Skeletal muscle cell (primary cell): ENCODE results near the gene ECHDC3.

Source experiments
- DNase-seq: peaks from one replicate; pipeline ENCODE4 v3.0.0-alpha.2; 2010; ENCODE audit warnings: low read depth
- H3K4me3 ChIP-seq: 2 replicates; pipeline ENCODE4 v1.5.1; 2011; ENCODE audit warnings: low read depth, mild to moderate bottlenecking, control low read depth, low read length, moderate library complexity

Gene ECHDC3

GRCh38 chr10:11743461-11744338, 1.5 kb downstream of the ECHDC3 start:
- DNase-seq, result no peak
- H3K4me3 ChIP-seq, result no peak overlapping the region

- no peak overlapping the region for H3K4me3 ChIP-seq
- DNase-seq, result no peak
These were observed 2.9 kb downstream of the ECHDC3 start for GRCh38 chr10:11745045-11745444.

DNA sequence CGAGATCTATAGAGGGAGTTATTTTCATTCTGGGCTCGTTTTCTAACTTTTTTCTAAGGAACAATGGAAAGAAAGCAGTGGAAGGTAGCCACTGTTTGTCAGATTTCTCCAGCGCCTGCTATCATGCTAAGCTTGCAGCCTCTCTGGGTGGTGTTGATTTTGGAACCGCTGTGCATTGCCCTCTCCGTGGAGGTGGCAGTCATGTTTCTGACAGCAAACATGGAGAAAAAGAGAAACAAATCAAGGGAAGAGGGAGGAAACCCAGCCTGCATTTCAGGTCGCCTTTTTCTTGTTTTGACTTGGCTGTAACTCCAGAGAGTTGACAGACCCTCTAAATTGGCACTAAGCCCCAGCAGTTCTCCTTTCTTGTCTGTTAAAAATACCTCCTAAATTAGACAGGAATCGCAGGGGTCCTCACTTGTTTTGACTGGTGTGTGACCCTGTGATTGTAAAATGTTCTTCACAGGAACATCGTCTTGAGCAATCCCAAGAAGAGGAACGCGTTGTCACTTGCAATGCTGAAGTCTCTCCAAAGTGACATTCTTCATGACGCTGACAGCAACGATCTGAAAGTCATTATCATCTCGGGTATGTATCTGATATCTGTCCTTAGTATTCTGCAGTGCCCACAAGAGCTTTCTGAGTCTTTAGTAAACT, 4.8 kb downstream of the ECHDC3 start:
- DNase-seq, result no peak
- H3K4me3 ChIP-seq, result no peak overlapping the region

DNA sequence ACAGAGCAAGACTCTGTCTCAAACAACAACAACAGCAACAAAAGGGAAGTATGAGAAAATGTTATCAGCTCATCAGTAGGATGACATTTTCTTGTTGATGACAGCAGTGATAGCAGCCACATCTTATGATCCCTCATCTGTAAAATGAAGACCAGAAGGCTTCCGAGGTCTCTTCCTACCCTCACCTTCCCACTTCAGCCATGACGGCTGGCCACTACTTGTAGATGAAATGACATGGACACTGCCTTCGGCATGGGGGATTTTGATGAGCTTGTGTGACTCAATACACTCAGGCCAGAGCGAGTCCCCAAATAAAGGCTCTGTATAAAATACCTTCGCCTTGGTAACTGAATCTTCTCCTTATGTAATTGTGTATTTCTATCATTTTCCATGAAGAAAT, 6.7 kb downstream of the ECHDC3 start:
- H3K4me3 ChIP-seq, result no peak overlapping the region
- no peak for DNase-seq

DNA sequence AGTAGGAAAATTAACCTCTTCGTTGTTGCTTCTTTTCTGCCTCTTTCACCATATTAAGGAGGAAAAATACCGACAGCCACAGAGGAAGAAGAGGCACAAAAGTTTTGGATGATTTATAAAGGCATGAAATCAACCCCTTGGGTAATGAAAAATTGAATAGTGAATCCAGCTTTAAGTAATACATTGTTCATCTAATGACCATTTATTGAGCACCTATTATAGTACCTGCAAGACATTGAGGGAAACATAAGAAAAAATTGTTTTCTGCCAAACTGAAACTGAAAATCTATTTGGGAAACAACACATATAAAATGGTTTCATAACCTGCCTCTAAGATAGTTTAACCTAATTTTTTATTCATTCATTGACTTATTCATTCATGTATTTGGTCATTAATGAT, 8.2 kb downstream of the ECHDC3 start:
- DNase-seq, result no peak
- no peak overlapping the region for H3K4me3 ChIP-seq

DNA sequence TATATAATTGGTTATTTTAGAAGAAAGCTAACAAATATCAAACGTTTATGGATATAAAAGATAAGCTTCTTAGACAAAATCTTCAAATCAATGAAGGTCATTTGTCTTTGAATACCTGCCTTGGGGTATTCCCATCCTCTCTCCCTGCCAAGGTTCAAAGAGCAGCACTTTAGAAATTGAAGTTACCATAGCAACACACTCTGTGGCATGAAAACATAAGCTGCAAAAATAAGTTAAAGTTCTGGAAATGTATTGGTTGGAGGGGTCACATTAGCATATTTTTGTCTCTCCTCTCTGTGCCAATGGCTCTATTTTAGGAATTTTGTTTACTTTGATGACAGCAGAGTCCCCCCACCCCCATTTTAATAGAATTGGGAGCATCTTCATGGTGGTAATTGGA, 12.0 kb downstream of the ECHDC3 start:
- H3K4me3 ChIP-seq, result no peak overlapping the region
- no peak for DNase-seq

DNA sequence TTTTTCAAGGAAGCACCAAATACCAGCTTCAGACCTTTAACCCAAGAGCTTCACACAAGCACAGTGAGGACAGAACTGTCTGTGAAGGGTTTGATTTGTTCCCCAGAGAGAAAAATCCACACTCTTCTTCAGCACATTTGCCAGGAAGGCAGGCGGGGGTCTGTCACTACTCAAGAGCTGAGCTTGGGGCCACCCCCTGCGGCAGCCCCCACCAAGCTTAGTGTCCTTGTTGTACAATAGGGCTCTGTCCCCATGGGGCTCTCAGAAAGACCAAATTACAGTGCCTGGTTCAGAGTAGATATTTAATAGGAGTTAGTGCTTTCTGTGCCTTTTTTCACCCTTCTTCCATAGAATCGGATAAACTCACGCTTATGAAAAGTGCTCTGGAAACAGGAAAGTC, 12.4 kb downstream of the ECHDC3 start:
- DNase-seq, result no peak
- H3K4me3 ChIP-seq, result no peak overlapping the region

DNA sequence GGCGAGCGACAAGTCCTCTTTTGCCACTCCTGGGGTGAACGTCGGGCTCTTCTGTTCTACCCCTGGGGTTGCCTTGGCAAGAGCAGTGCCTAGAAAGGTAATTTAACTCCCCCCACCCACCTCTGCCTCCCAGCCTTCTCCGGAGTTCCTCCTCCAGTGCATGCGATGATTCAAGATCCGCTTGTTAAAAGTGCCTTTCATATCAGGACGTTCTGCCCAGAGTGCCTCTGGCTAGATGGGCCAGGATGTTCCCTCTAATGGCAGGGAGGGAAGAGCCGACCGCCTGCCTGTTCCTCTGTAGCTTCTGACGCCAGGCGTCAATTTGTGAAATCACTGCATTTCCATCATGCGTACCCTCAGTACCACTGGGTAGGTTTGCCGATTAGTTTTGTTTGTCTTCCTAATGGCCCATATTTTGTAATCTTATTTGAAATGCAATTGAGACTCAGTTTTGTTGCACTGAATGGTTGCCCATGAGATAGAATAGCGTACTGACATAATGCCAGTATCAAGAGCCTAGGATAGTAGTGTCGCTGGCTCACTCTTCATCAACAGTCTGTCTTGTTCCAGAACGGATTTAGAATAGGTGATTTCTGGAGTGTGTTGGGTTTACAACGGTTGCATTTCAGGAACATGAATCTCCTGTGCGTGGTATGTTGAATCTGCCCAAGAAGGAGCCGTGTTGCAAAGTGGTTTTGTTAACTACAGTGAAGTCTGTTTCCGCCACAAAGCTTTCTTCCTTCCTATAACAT, 13.5 kb downstream of the ECHDC3 start:
- DNase-seq, result no peak
- no peak overlapping the region for H3K4me3 ChIP-seq

DNA sequence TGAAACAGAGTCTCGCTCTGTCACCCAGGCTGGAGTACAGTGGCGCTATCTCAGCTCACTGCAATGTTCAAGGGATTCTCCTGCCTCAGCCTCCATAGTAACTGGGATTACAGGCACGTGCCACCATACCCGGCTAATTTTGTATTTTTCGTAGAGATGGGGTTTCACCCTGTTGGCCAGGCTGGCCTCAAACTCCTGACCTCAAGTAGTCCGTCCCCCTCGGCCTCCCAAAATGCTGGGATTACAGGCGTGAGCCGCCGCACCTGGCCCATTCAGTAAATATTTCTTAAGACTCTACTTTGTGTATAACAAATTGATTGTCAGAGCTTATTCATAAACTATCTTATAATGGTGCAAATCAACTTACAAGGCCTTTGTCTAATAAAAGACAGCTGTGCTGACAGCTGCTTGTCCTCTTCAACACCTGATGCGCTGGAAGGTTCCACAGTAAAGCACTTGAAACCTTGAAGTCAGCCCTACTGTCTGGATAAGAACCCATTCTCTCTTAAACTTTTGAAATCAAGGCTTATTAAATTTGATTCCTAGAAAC, 14.7 kb downstream of the ECHDC3 start:
- no peak overlapping the region for H3K4me3 ChIP-seq
- no peak for DNase-seq

DNA sequence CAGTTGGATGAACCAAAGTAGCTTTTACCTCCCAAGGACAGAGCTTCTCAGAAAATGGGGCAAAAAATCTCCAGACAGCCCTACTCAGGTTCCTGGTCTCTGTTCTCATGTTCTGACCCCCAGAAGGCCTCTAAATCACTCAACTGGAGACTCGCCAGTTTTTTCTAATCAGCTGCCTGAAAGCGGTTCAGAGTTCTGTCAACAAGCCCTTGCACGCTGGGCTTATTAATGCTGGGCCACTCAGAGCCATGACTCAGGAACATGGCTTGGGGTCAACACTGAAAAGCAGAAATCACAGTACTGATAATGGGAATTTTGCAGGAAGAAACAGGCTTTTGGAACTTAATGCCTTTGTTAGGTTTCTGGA, 15.3 kb downstream of the ECHDC3 start:
- peak; percentile 96 for DNase-seq
- H3K4me3 ChIP-seq, result no peak overlapping the region

DNA sequence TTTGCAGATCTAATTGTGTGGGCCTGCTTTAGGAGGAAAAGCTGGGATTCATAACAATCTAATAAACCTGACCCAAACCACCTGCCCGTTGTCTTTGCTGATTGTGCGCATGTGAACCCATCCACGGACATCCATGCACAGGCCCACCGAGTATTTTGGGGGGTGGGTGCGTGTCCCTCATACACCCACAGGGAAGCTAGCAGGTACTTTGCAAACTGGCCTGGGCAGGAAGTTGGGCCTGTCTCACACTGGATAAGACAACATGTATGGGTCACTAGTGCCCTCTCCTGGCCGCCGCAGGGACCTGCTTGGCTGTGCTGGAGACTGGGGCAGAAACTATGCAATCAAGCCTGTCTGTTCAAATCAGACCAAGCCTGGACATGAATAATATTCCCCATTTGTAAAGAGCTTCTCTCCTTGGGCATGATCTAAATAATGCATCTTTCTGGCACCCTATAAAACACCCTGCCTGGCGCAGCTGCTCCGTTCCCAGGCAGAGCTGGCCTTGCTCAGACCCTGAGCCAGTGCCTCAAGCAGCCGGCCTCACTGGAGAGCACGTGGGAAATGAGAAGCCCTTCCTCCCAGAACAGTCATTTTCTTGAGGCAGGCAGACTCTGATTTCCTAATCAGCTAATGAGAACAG, 15.8 kb downstream of the ECHDC3 start:
- H3K4me3 ChIP-seq, result no peak overlapping the region
- DNase-seq, result peak; percentile 68

DNA sequence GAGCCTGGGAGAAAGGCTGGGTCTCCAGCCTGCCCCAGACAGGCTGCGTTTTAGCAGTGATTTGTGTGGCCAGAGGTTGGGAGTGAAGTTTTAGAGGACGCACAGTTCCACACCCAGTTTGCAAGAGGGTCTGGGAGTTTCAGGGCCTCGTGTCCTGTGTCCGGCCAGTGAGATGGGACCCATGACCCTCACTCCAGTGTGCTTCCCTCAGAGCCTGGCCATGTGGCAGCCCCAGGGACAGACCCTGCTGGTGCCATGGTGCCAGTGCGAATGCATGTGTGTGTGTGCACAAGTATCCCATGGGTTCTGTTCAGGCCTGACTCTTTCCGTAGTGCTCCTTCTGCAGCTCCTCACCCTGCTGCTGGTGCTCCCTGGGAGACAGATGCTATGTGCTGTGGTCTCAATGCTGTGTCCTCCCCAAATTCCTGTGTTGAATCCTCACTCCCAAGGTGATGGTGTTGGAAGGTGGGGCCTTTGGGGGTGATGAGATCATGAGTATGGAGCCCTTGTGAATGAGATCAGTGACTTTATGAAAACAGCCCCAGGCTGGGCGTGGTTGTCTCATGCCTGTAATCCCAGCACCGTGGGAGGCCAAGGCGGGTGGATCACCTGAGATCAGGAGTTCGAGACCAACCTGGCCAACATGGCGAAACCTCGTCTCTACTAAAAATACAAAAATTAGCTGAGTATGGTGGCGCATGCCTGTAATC, 16.5 kb downstream of the ECHDC3 start:
- no peak overlapping the region for H3K4me3 ChIP-seq
- no peak for DNase-seq

GRCh38 chr10:11759347-11759746, 17.2 kb downstream of the ECHDC3 start:
- no peak overlapping the region for H3K4me3 ChIP-seq

DNA sequence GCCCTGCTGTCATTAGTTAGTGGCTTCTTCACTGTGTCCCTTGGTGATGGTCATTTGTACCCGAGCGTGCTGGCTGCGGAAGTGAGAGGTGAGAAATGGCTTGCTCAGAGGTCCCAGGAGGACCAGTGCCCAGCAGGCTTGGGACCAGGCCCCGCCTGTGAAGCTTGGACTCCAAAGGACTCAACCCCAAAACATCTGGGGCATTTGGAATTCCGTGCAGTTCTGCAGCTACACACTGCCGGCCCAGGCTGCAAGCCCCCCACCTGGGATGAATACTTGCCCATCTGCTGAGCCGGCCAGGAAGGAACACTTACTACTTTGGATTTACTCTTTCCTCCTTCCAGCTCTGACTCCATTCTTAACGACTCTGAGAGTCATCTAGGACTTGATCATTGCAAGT, 18.0 kb downstream of the ECHDC3 start:
- H3K4me3 ChIP-seq, result no peak overlapping the region
- DNase-seq, result no peak

More at GRCh38 chr10:11759347-11759746, 17.2 kb downstream of the ECHDC3 start:
- DNase-seq, result no peak

GRCh38 chr10:11760861-11761260, 18.7 kb downstream of the ECHDC3 start:
- no peak for DNase-seq
- H3K4me3 ChIP-seq, result no peak overlapping the region

DNA sequence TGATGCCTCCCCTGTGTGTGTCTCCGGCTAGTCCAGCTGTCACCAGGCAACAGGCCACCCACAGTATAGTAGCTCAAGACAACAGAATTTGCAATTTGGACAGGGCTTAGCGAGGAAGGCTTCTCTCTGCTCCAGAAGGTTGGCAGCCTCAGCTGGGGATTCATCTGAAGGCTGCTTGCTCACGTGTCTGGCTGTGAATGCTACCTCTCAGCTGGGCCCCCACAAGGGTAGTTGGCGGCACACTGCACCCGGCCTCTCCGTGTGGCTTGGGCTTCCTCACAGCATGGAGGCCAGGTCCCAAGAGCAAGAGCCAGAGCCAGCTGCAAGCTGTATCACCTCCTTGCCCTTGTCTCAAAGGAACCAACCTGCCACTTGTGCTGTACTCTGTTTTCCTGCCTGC, 19.2 kb downstream of the ECHDC3 start:
- DNase-seq, result no peak
- no peak overlapping the region for H3K4me3 ChIP-seq

DNA sequence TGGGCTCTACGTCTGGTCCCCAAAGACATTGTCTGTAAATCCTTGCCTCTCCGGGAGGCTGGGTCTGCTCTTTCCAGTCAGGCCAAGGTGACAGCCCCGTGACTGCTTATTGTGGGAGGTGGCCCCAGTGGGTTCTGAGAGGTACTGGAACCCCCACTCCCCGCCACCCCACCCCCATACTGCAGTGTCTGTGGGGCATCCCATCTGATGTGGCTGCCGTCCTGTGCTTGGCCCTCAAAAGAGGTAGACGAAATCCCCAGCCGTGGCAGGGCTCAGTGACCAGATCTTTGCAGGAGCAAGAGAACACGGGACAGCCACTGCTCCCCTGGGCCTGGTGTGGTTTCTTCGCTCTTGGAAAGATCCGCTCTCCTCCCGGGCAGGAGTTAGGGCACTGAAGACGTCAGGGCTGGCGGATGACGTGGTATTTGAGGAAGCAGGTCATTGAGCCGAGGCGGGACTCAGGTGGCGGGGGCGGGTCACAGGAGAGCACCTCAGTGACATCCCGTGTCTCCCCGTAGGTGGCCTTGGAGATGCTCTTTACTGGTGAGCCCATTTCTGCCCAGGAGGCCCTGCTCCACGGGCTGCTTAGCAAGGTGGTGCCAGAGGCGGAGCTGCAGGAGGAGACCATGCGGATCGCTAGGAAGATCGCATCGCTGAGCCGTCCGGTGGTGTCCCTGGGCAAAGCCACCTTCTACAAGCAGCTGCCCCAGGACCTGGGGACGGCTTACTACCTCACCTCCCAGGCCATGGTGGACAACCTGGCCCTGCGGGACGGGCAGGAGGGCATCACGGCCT, 20.7 kb downstream of the ECHDC3 start:
- DNase-seq, result no peak
- no peak overlapping the region for H3K4me3 ChIP-seq

DNA sequence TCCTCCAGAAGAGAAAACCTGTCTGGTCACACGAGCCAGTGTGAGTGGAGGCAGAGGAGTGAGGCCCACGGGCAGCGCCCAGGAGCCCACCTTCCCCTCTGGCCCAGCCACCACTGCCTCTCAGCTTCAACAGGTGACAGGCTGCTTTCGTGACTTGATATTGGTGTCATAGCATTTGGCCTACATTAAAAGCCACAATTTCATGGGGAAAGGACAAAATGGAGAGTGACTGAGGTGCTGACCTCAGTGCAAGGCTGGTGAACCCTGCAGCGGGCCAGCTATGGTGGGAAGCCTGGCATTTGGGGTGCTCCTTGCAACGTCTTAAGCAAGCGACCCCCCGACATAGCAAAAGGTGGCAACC, 21.3 kb downstream of the ECHDC3 start:
- DNase-seq, result no peak
- no peak overlapping the region for H3K4me3 ChIP-seq
